ENCODE data around the gene CEACAM1.

The CEACAM1 gene

DNA sequence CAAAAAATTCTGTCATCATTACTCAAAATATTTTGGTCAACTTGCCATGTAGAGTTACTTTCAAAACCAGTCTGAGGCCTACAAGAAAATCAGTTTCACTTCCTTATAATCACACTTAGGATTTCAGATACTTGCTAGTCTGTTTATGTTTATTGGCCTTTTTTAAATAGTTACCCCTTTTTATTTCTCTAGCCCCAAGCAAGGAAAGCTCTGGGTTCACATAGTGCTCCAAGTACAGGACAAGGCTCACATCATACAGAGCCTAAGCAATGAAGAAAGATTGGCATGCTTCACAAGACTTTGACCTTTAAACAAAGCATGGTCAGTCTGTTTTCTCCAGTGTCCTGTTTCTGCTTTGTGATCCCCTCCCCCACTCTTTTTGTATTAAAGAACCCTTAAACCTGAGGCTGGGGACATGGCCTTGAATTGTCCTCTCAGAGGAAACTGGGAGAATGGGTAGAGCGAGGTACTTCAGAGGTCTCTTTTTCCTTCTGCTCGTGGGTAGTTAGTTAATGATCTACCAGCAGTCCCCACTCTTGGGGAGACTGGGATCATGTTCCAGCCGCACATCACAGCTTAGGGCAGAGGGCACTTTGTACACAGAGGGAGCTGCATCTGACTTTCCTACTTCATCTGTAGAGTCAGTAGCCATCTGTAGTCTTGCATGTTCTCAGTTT lies 30.7 kb downstream of the CEACAM1 start:
- H3K79me2 ChIP-seq (ENCODE audit: low read length) = no peaks in the 10 kb centered on the region
- no peaks in the 10 kb centered on the region for H3K36me3 ChIP-seq (replicated peaks; ENCODE audit: insufficient read depth, low read length)
- peak overlapping the region; percentile 12 for H2AFZ ChIP-seq (ENCODE audit: low read length)
- H3K9me3 ChIP-seq (replicated peaks; ENCODE audit: insufficient read depth, low read length) = no peaks in the 10 kb centered on the region
- no peaks in the 10 kb centered on the region for H3K27me3 ChIP-seq (replicated peaks; ENCODE audit: insufficient read depth, low read length)
- no peaks in the 10 kb centered on the region for H3K9me2 ChIP-seq (replicated peaks; ENCODE audit: insufficient read depth, low read length)
- peak overlapping the region; percentile 8 for H3K9ac ChIP-seq (ENCODE audit: low read length)
- peaks cover 23% of the 10 kb centered on the region for H3F3A ChIP-seq (ENCODE audit: insufficient read depth, low read length)
- no peak for TF ChIP-seq EZH2 (optimal IDR thresholded peaks at IDR 0.05; ENCODE audit: low read depth, low read length)
- TF ChIP-seq EZH2phosphoT487 (IDR thresholded peaks at IDR 0.05; ENCODE audit: low read length) = no peak
- TF ChIP-seq CTCF (IDR thresholded peaks at IDR 0.05; ENCODE audit: low read length) = no peak
- H3K4me2 ChIP-seq (ENCODE audit: low read depth, low read length) = peak overlapping the region; percentile 37
- DNase-seq = peak; percentile 53
- H3K4me1 ChIP-seq (ENCODE audit: low read length) = peaks cover 33% of the 10 kb centered on the region
- no peaks in the 10 kb centered on the region for H4K20me1 ChIP-seq (ENCODE audit: insufficient read depth, low read length)
- H3K27ac ChIP-seq (ENCODE audit: low read length) = peak overlapping the region; percentile 74; the same call in 1 of the 2 replicates
- H3K4me3 ChIP-seq (ENCODE audit: low read length) = peak overlapping the region; percentile 8

DNA sequence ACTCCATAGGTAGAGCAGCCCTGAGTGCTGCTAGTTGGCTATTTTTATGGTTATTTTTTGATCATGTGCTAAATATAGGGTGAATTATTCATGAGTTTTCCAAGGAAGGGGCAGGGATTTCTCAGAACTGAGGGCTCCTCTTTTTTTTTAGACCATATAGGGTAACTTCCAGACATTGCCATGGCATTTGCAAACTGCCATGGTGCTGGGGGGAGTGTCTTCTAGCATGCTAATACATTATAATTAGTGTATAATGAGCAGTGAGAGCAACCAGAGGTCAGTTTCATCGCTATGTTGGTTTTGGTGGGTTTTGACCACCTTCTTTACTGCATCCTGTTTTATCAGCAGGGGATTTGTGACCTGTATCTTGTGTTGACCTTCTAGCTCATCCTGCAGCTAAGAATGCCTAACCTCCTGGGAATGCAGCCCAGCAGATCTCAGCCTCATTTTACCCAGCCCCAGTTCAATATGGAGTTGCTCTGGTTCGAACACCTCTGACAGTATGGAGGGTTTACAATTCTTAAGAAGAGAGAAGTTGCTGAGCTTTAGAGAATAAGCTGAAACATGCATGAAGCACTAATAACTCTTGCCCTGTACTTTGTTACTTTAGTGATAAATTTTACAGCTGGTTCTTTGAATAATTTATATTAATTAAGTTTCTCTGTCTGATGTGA lies 31.7 kb downstream of the CEACAM1 start:
- peaks cover 23% of the 10 kb centered on the region for H3F3A ChIP-seq (ENCODE audit: insufficient read depth, low read length)
- no peaks in the 10 kb centered on the region for H3K27me3 ChIP-seq (replicated peaks; ENCODE audit: insufficient read depth, low read length)
- DNase-seq = no peak
- H4K20me1 ChIP-seq (ENCODE audit: insufficient read depth, low read length) = no peaks in the 10 kb centered on the region
- no peaks in the 10 kb centered on the region for H3K9me3 ChIP-seq (replicated peaks; ENCODE audit: insufficient read depth, low read length)
- no peak overlapping the region for H3K4me3 ChIP-seq (ENCODE audit: low read length)
- peaks cover 33% of the 10 kb centered on the region for H3K4me1 ChIP-seq (ENCODE audit: low read length)
- no peak overlapping the region for H3K9ac ChIP-seq (ENCODE audit: low read length)
- H3K27ac ChIP-seq (ENCODE audit: low read length) = peak overlapping the region; percentile 74; the same call in 1 of the 2 replicates
- peak overlapping the region; percentile 37; the same call in 1 of the 2 replicates for H3K4me2 ChIP-seq (ENCODE audit: low read depth, low read length)
- H2AFZ ChIP-seq (ENCODE audit: low read length) = no peak overlapping the region
- H3K36me3 ChIP-seq (replicated peaks; ENCODE audit: insufficient read depth, low read length) = no peaks in the 10 kb centered on the region
- H3K9me2 ChIP-seq (replicated peaks; ENCODE audit: insufficient read depth, low read length) = no peaks in the 10 kb centered on the region
- TF ChIP-seq EZH2 (optimal IDR thresholded peaks at IDR 0.05; ENCODE audit: low read depth, low read length) = no peak
- TF ChIP-seq EZH2phosphoT487 (IDR thresholded peaks at IDR 0.05; ENCODE audit: low read length) = no peak
- TF ChIP-seq CTCF (IDR thresholded peaks at IDR 0.05; ENCODE audit: low read length) = no peak
- no peaks in the 10 kb centered on the region for H3K79me2 ChIP-seq (ENCODE audit: low read length)

- Histone ChIP-seq H3F3A (ENCODE audit: insufficient read depth, low read length) (peaks cover 23% of the 10 kb centered on the region), H3K27ac (ENCODE audit: low read length) (no peak overlapping the region), H3K4me1 (ENCODE audit: low read length) (peaks cover 33% of the 10 kb centered on the region), H3K9me3 (replicated peaks; ENCODE audit: insufficient read depth, low read length) (no peaks in the 10 kb centered on the region), H3K79me2 (ENCODE audit: low read length) (no peaks in the 10 kb centered on the region), H2AFZ (ENCODE audit: low read length) (no peak overlapping the region), H3K36me3 (replicated peaks; ENCODE audit: insufficient read depth, low read length) (no peaks in the 10 kb centered on the region), H3K27me3 (replicated peaks; ENCODE audit: insufficient read depth, low read length) (no peaks in the 10 kb centered on the region), H3K4me3 (ENCODE audit: low read length) (no peak overlapping the region), H3K4me2 (ENCODE audit: low read depth, low read length) (no peak overlapping the region), H4K20me1 (ENCODE audit: insufficient read depth, low read length) (no peaks in the 10 kb centered on the region), H3K9ac (ENCODE audit: low read length) (no peak overlapping the region), H3K9me2 (replicated peaks; ENCODE audit: insufficient read depth, low read length) (no peaks in the 10 kb centered on the region)
- TF ChIP-seq EZH2 (optimal IDR thresholded peaks at IDR 0.05; ENCODE audit: low read depth, low read length) (no peak), EZH2phosphoT487 (IDR thresholded peaks at IDR 0.05; ENCODE audit: low read length) (no peak), CTCF (IDR thresholded peaks at IDR 0.05; ENCODE audit: low read length) (no peak)
- no peak for DNase-seq
These were observed 32.6 kb downstream of the CEACAM1 start for GRCh38 chr19:42495663-42496062.
